Caco-2 (cell line): ENCODE results near the gene C10orf90. TPM values are rescaled to one million over a fixed set of nuclear protein-coding genes. Genes with fewer than 3 reads are reported as not detected.

Experiments
- BruUV-seq: library from RNA; stranded (reverse); fragments of 400-500 nt; replicated peaks from 2 replicates; lab custom pipeline; 2021; lab: Mats Ljungman, UMichigan
- CTCF ChIA-PET: fragments of 300-600 bp; sonication (Branson Sonifier 250); formaldehyde crosslinking; loops from one replicate; lab custom pipeline; 2022; ENCODE audit warnings: antibody characterized with exemption; lab: Charles Lee
- POLR2A ChIA-PET: fragments of 300-600 bp; sonication (Branson Sonifier 250); formaldehyde crosslinking; loops from one replicate; lab custom pipeline; 2022; ENCODE audit warnings: antibody characterized with exemption; lab: Charles Lee
- DNase-seq, 2 experiments: peaks; one replicate each; pipeline versions ENCODE4 v3.0.0 to v3.0.0-alpha.2; 2020 to 2022
- H3K27me3 ChIP-seq: replicated peaks from 2 replicates; pipeline ENCODE4 v1.6.0; 2011; ENCODE audit warnings: low read length; ENCODE audit not compliant: control insufficient read depth, insufficient read depth
- H3K36me3 ChIP-seq: 2 replicates; pipeline ENCODE4 v1.5.1; 2011; ENCODE audit warnings: low read length; ENCODE audit not compliant: control insufficient read depth, insufficient read depth
- H3K4me1 ChIP-seq: fragments of 250-450 bp; sonication (Bioruptor Pico); 2 replicates; pipeline ENCODE4 v1.5.1; 2020; ENCODE audit warnings: mild to moderate bottlenecking
- H3K4me3 ChIP-seq: 2 replicates; pipeline ENCODE4 v1.5.1; 2011; ENCODE audit warnings: low read depth, mild to moderate bottlenecking, control low read depth, low read length
- H3K9me3 ChIP-seq: fragments of 250-450 bp; sonication (Bioruptor Pico); 2 replicates; pipeline ENCODE4 v1.5.1; 2020; ENCODE audit warnings: mild to moderate bottlenecking, moderate library complexity
- H3K27ac Mint-ChIP-seq: one replicate; pipeline ENCODE4 v1.8.0; 2022; ENCODE audit warnings: mixed read lengths; ENCODE audit not compliant: unreplicated experiment
- H3K27me3 Mint-ChIP-seq: one replicate; pipeline ENCODE4 v1.8.0; 2022; ENCODE audit warnings: mixed read lengths; ENCODE audit not compliant: insufficient read depth, unreplicated experiment
- H3K36me3 Mint-ChIP-seq: one replicate; pipeline ENCODE4 v1.8.0; 2022; ENCODE audit warnings: mild to moderate bottlenecking, mixed read lengths; ENCODE audit not compliant: insufficient read depth, unreplicated experiment
- H3K4me1 Mint-ChIP-seq: one replicate; pipeline ENCODE4 v1.8.0; 2022; ENCODE audit warnings: low read depth, mixed read lengths; ENCODE audit not compliant: unreplicated experiment
- H3K4me3 Mint-ChIP-seq: one replicate; pipeline ENCODE4 v1.8.0; 2022; ENCODE audit warnings: mild to moderate bottlenecking, moderate library complexity, mixed read lengths; ENCODE audit not compliant: unreplicated experiment
- H3K9me3 Mint-ChIP-seq: one replicate; pipeline ENCODE4 v1.8.0; 2022; ENCODE audit warnings: mixed read lengths; ENCODE audit not compliant: unreplicated experiment
- intact Hi-C: fragments of 100-400 bp; cut with micrococcal nuclease; formaldehyde crosslinking; loops from one replicate; pipeline ENCODE4 v1.10.0; 2022; ENCODE audit not compliant: unreplicated experiment
- total RNA-seq: library from RNA; stranded (reverse); gene quantifications from 2 replicates; pipeline ENCODE4 v1.2.3, GENCODE V29; 2022
- TF ChIP-seq, protein P1 (sequence below), 2 experiments: fragments of 200-600 bp in 1 of 2; IDR thresholded peaks; 1 replicate in 1 of 2; 2 replicates in 1 of 2; pipeline versions ENCODE4 v1.5.1 to v1.8.0; 2011 to 2022; ENCODE audit warnings: antibody characterized with exemption in 1 of 2, control low read depth in 1 of 2, inconsistent platforms in 1 of 2, low read depth in 1 of 2, low read length in 1 of 2, mild to moderate bottlenecking in 1 of 2, moderate library complexity in 1 of 2; ENCODE audit not compliant: insufficient read depth in 1 of 2, severe bottlenecking in 1 of 2, unreplicated experiment in 1 of 2

The C10orf90 gene
- total RNA-seq, 1 experiment from 2014 or later, result not detected

- no TSS peak for BruUV-seq
- intact Hi-C loops, result no loop called here
- Histone ChIP-seq H3K36me3 (no peaks in the 10 kb centered on the region), H3K27me3 (no peaks in the 10 kb centered on the region), H3K4me3 (no peak overlapping the region), H3K4me1 (no peaks in the 10 kb centered on the region), H3K9me3 (no peaks in the 10 kb centered on the region)
- no peak overlapping the region for H3K27ac Mint-ChIP-seq
- peaks cover 12% of the 10 kb centered on the region for H3K27me3 Mint-ChIP-seq
- no peaks in the 10 kb centered on the region for H3K36me3 Mint-ChIP-seq
- DNase-seq, result no peak
- TF ChIP-seq, protein P1, sequence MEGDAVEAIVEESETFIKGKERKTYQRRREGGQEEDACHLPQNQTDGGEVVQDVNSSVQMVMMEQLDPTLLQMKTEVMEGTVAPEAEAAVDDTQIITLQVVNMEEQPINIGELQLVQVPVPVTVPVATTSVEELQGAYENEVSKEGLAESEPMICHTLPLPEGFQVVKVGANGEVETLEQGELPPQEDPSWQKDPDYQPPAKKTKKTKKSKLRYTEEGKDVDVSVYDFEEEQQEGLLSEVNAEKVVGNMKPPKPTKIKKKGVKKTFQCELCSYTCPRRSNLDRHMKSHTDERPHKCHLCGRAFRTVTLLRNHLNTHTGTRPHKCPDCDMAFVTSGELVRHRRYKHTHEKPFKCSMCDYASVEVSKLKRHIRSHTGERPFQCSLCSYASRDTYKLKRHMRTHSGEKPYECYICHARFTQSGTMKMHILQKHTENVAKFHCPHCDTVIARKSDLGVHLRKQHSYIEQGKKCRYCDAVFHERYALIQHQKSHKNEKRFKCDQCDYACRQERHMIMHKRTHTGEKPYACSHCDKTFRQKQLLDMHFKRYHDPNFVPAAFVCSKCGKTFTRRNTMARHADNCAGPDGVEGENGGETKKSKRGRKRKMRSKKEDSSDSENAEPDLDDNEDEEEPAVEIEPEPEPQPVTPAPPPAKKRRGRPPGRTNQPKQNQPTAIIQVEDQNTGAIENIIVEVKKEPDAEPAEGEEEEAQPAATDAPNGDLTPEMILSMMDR (IDR thresholded peaks at IDR 0.05; ENCODE audit: insufficient read depth in 1 of 2, low read depth in 1 of 2, low read length in 1 of 2, severe bottlenecking in 1 of 2, unreplicated experiment in 1 of 2), result no peak
- ChIA-PET POLR2A (no interaction called here), CTCF (no interaction called here)
- no peak overlapping the region for H3K4me3 Mint-ChIP-seq
- H3K4me1 Mint-ChIP-seq, result no peaks in the 10 kb centered on the region
- H3K9me3 Mint-ChIP-seq, result no peaks in the 10 kb centered on the region
Observed at GRCh38 chr10:126651467-126651866, 19.0 kb downstream of the C10orf90 start.

DNA sequence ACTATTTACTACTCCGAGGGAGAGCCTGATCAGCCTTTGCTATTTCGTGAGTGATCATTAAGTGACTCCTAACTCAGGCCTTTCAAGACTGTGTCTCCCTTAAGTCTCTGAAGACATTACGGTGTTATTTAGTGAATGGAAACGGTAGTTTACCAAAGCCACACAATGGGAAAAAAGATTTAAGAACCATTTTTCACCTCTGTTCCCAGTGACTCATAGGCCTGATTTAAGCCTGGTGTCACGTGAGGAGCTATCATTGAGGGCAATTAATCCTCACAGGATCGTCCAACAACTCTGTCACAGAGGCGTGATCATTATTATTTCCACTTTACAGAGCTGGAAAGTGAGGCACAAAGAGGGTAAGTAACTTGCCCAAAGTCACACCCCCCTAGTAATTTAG, 20.3 kb downstream of the C10orf90 start:
- CTCF ChIA-PET, result no interaction called here
- POLR2A ChIA-PET, result no interaction called here
- Histone ChIP-seq H3K36me3 (no peaks in the 10 kb centered on the region), H3K9me3 (no peaks in the 10 kb centered on the region), H3K4me1 (no peaks in the 10 kb centered on the region), H3K27me3 (no peaks in the 10 kb centered on the region), H3K4me3 (no peak overlapping the region)
- DNase-seq, result no peak
- H3K36me3 Mint-ChIP-seq, result no peaks in the 10 kb centered on the region
- H3K4me3 Mint-ChIP-seq, result no peak overlapping the region
- TF ChIP-seq, protein P1 (IDR thresholded peaks at IDR 0.05; ENCODE audit: insufficient read depth in 1 of 2, low read depth in 1 of 2, low read length in 1 of 2, severe bottlenecking in 1 of 2, unreplicated experiment in 1 of 2), result no peak
- H3K4me1 Mint-ChIP-seq, result no peaks in the 10 kb centered on the region
- peaks cover 12% of the 10 kb centered on the region for H3K27me3 Mint-ChIP-seq
- H3K27ac Mint-ChIP-seq, result no peak overlapping the region
- intact Hi-C loops, result no loop called here
- no TSS peak for BruUV-seq
- H3K9me3 Mint-ChIP-seq, result no peaks in the 10 kb centered on the region

DNA sequence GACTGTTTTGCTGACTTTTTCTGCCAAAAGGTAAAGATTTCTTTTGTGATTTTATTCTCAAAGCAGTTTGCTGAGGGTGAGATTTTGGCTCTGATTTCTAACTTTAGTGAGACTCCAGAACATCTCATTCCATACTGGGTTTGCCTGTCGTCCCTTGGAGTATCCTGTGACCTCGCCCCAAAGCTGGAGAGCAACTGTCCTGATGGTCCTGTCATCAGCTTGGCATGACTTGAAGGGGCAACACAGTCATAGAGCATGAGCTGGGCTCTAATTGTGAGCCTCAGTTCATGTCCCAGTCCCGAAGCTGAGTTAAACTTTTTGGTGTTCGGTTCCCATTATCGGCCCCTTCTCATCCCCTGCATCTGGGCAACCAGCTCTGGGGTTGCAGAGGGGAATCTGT, 23.4 kb downstream of the C10orf90 start:
- CTCF ChIA-PET, result no interaction called here

More for the DNA sequence above, 23.4 kb downstream of the C10orf90 start:
- H3K36me3 Mint-ChIP-seq, result no peaks in the 10 kb centered on the region
- peaks cover 8% of the 10 kb centered on the region for H3K27me3 Mint-ChIP-seq
- POLR2A ChIA-PET, result no interaction called here
- no peaks in the 10 kb centered on the region for H3K4me1 ChIP-seq
- BruUV-seq, result no TSS peak
- H3K4me3 ChIP-seq, result no peak overlapping the region
- no peaks in the 10 kb centered on the region for H3K4me1 Mint-ChIP-seq
- no peaks in the 10 kb centered on the region for H3K27me3 ChIP-seq
- TF ChIP-seq, protein P1 (IDR thresholded peaks at IDR 0.05; ENCODE audit: insufficient read depth in 1 of 2, low read depth in 1 of 2, low read length in 1 of 2, severe bottlenecking in 1 of 2, unreplicated experiment in 1 of 2), result no peak
- H3K4me3 Mint-ChIP-seq, result no peak overlapping the region
- no peaks in the 10 kb centered on the region for H3K9me3 ChIP-seq
- intact Hi-C loops, result no loop called here
- no peak overlapping the region for H3K27ac Mint-ChIP-seq
- no peaks in the 10 kb centered on the region for H3K36me3 ChIP-seq
- H3K9me3 Mint-ChIP-seq, result no peaks in the 10 kb centered on the region
- DNase-seq, result no peak
